CD4-positive, alpha-beta T cell (primary cell): Measurements from ENCODE around the gene PIK3AP1. TPM values are rescaled to one million over a fixed set of nuclear protein-coding genes. Genes with fewer than 3 reads are reported as not detected.

ENCODE experiments used
- ATAC-seq: fragments of 200-7000 bp; cut with Tn5 transposase; one replicate; pipeline ENCODE4 v1.10.0; 2022; ENCODE audit warnings: mild to moderate bottlenecking; ENCODE audit not compliant: poor library complexity
- CTCF ChIA-PET: fragments of 350-600 bp; sonication (Branson Sonifier 250); formaldehyde crosslinking; loops from one replicate; lab custom pipeline; 2021; ENCODE audit warnings: antibody characterized with exemption, inconsistent platforms; lab: Charles Lee
- POLR2A ChIA-PET: fragments of 350-600 bp; sonication (Branson Sonifier 250); formaldehyde crosslinking; loops from one replicate; lab custom pipeline; 2021; ENCODE audit warnings: antibody characterized with exemption, inconsistent platforms; lab: Charles Lee
- DNase-seq, 14 experiments: peaks; one replicate each; pipeline ENCODE4 v3.0.0-alpha.2; 2013 to 2020; ENCODE audit warnings: mixed read lengths in 2 of 14
- H3K27ac ChIP-seq, 2 donors: one replicate each; pipeline versions ENCODE4 v1.5.1 to v1.7.0; 2013; ENCODE audit warnings: low read length in 2 of 2, low read depth in 1 of 2, mild to moderate bottlenecking in 1 of 2
- H3K27me3 ChIP-seq, 2 experiments: 1 replicate in 1 of 2; 2 replicates in 1 of 2; pipeline versions ENCODE4 v1.6.1 to v1.7.0; 2013; ENCODE audit warnings: low read length in 2 of 2, control low read depth in 1 of 2, mild to moderate bottlenecking in 1 of 2, moderate library complexity in 1 of 2; ENCODE audit not compliant: insufficient read depth in 2 of 2, control insufficient read depth in 1 of 2
- H3K36me3 ChIP-seq: one replicate; pipeline ENCODE4 v1.6.1; 2013; ENCODE audit warnings: low read length, control low read depth; ENCODE audit not compliant: insufficient read depth
- H3K4me1 ChIP-seq: one replicate; pipeline ENCODE4 v1.6.1; 2013; ENCODE audit warnings: low read length, control low read depth; ENCODE audit not compliant: insufficient read depth
- H3K4me3 ChIP-seq: one replicate; pipeline ENCODE4 v1.5.1; 2013; ENCODE audit warnings: mild to moderate bottlenecking, low read length, moderate library complexity
- H3K9me3 ChIP-seq, 2 experiments: 1 replicate in 1 of 2; 2 replicates in 1 of 2; pipeline versions ENCODE4 v1.6.1 to v1.7.0; 2013; ENCODE audit warnings: low read length in 2 of 2, mild to moderate bottlenecking in 2 of 2, control low read depth in 1 of 2, moderate library complexity in 1 of 2; ENCODE audit not compliant: control insufficient read depth in 1 of 2, insufficient read depth in 1 of 2
- H3K27ac Mint-ChIP-seq: one replicate; pipeline ENCODE4 v1.8.0; 2020; ENCODE audit warnings: mixed read lengths
- H3K27me3 Mint-ChIP-seq: one replicate; pipeline ENCODE4 v1.8.0; 2021; ENCODE audit warnings: mixed read lengths
- H3K36me3 Mint-ChIP-seq: one replicate; pipeline ENCODE4 v1.8.0; 2021; ENCODE audit warnings: low read depth, mixed read lengths
- H3K4me1 Mint-ChIP-seq: one replicate; pipeline ENCODE4 v1.8.0; 2021; ENCODE audit warnings: low read depth, mixed read lengths
- H3K4me3 Mint-ChIP-seq: one replicate; pipeline ENCODE4 v1.8.0; 2020; ENCODE audit warnings: mild to moderate bottlenecking, mixed read lengths
- H3K9me3 Mint-ChIP-seq: one replicate; pipeline ENCODE4 v1.8.0; 2020; ENCODE audit warnings: mixed read lengths
- CTCF ChIP-seq: fragments of 200-600 bp; IDR thresholded peaks from one replicate; pipeline ENCODE4 v1.8.0; 2022; ENCODE audit warnings: antibody characterized with exemption, mild to moderate bottlenecking
- intact Hi-C, 2 experiments: fragments of 100-400 bp; cut with DNase I in 1 of 2; cut with micrococcal nuclease in 1 of 2; formaldehyde crosslinking; loops; one replicate each; pipeline versions ENCODE4 v1.15.1 to v1.9.0; 2023 to 2025; cut with DNase I, micrococcal nuclease
- total RNA-seq, 174 experiments: library from RNA in 2 of 174; stranded (reverse) in 2 of 174; gene quantifications; one replicate each; pipeline ENCODE4 v1.2.3 and lab custom pipeline; 2021 to 2026

PIK3AP1 gene
- total RNA-seq, 2 experiments from 2014 or later: 0.58 to 0.59 TPM

GRCh38 chr10:96636551-96636950 lies 83.8 kb downstream of the PIK3AP1 start:
- Histone ChIP-seq H3K4me3 (no peak overlapping the region), H3K27me3 (no peaks in the 10 kb centered on the region), H3K27ac (no peak overlapping the region), H3K9me3 (no peaks in the 10 kb centered on the region), H3K36me3 (no peaks in the 10 kb centered on the region), H3K4me1 (peaks cover 6% of the 10 kb centered on the region)
- Mint-ChIP-seq H3K9me3 (no peaks in the 10 kb centered on the region), H3K27ac (no peak overlapping the region), H3K27me3 (no peaks in the 10 kb centered on the region), H3K36me3 (no peaks in the 10 kb centered on the region), H3K4me3 (no peak overlapping the region), H3K4me1 (no peaks in the 10 kb centered on the region)
- TF ChIP-seq CTCF: no peak
- POLR2A ChIA-PET: interaction anchor here (0.6 kb wide), 1 partner anchor 277 kb away, joined by 3 read pairs; no protein-coding TSS in a partner anchor
- CTCF ChIA-PET: no interaction called here
- no peak for DNase-seq
- intact Hi-C loops: no loop called here
- ATAC-seq: no peak

- no peaks in the 10 kb centered on the region for H3K36me3 Mint-ChIP-seq
- H3K9me3 ChIP-seq: no peaks in the 10 kb centered on the region
- no peak overlapping the region for H3K27ac ChIP-seq
- no peak for ATAC-seq
- no peaks in the 10 kb centered on the region for H3K36me3 ChIP-seq
- no peaks in the 10 kb centered on the region for H3K4me1 ChIP-seq
- H3K4me1 Mint-ChIP-seq: no peaks in the 10 kb centered on the region
- H3K27me3 ChIP-seq: no peaks in the 10 kb centered on the region
- intact Hi-C loops: no loop called here
- no peak for TF ChIP-seq CTCF
- H3K27me3 Mint-ChIP-seq: no peaks in the 10 kb centered on the region
- no peak overlapping the region for H3K27ac Mint-ChIP-seq
- ChIA-PET POLR2A (no interaction called here), CTCF (interaction anchor here (1.3 kb wide), 1 partner anchor 7 kb away, joined by 4 read pairs; no protein-coding TSS in a partner anchor)
- DNase-seq: no peak
- H3K4me3 Mint-ChIP-seq: no peak overlapping the region
- H3K4me3 ChIP-seq: no peak overlapping the region
- H3K9me3 Mint-ChIP-seq: no peaks in the 10 kb centered on the region
These were observed 87.2 kb downstream of the PIK3AP1 start for GRCh38 chr10:96632974-96633710.

GRCh38 chr10:96627292-96627691 lies 93.0 kb downstream of the PIK3AP1 start:
- Mint-ChIP-seq H3K9me3 (no peaks in the 10 kb centered on the region), H3K27ac (no peak overlapping the region), H3K27me3 (no peaks in the 10 kb centered on the region), H3K4me1 (no peaks in the 10 kb centered on the region), H3K36me3 (no peaks in the 10 kb centered on the region), H3K4me3 (no peak overlapping the region)
- no peaks in the 10 kb centered on the region for H3K27me3 ChIP-seq
- DNase-seq (no peak), ATAC-seq (no peak)
- H3K4me3 ChIP-seq: no peak overlapping the region
- intact Hi-C loops: no loop called here
- H3K4me1 ChIP-seq: no peaks in the 10 kb centered on the region
- no peaks in the 10 kb centered on the region for H3K36me3 ChIP-seq
- POLR2A ChIA-PET: no interaction called here
- CTCF ChIA-PET: no interaction called here
- no peaks in the 10 kb centered on the region for H3K9me3 ChIP-seq
- no peak overlapping the region for H3K27ac ChIP-seq
- no peak for TF ChIP-seq CTCF
